GM12801 (cell line): Measurements from ENCODE around the gene TUBGCP6.

Experiments
- CTCF ChIP-seq: IDR thresholded peaks from one replicate; pipeline ENCODE4 v1.5.1; 2011; ENCODE audit warnings: control low read depth; ENCODE audit not compliant: insufficient read length; ENCODE audit errors: extremely low read depth

The TUBGCP6 gene

GRCh38 chr22:50289151-50289941, 44.5 kb upstream of the TUBGCP6 start:
- TF ChIP-seq CTCF: no peak

GRCh38 chr22:50287731-50288130, 42.9 kb upstream of the TUBGCP6 start:
- no peak for TF ChIP-seq CTCF

- TF ChIP-seq CTCF: no peak
Observed at GRCh38 chr22:50286701-50287318, 42.0 kb upstream of the TUBGCP6 start.

- no peak for TF ChIP-seq CTCF
Observed at GRCh38 chr22:50286275-50286674, 41.5 kb upstream of the TUBGCP6 start.

- TF ChIP-seq CTCF: no peak
Observed at GRCh38 chr22:50285568-50286229, 40.9 kb upstream of the TUBGCP6 start.

DNA sequence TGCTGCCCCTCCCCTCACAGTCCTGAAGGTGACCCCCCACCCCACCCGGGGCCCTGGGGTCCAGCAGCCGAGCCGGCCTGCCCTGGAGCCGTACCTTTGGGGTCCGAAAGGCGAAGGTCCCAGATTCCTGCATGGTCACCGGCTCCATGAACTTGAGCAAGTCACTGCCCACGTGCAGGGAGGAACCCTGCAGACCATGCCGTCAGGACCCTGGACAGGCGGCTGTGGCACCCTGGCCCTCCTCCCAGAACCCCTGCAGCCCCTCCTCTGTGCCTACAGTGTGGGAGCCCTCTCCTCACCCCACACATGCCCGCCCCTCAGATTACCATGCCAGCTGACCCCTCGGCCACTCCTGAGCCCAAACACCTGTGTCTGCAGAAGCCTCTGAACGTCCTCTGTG, 39.7 kb upstream of the TUBGCP6 start:
- no peak for TF ChIP-seq CTCF

GRCh38 chr22:50283821-50284220, 39.0 kb upstream of the TUBGCP6 start:
- no peak for TF ChIP-seq CTCF
